Measurements from ENCODE around the gene CTF1.

- no peak for TF ChIP-seq CTCF (IDR thresholded peaks at IDR 0.05 in 2 of 3, conservative IDR thresholded peaks at IDR 0.05 in 1 of 3; ENCODE audit: borderline replicate concordance in 1 of 3, insufficient read depth in 1 of 3, low read depth in 2 of 3, low read length in 2 of 3)
- no peak for TF ChIP-seq POLR2A (IDR thresholded peaks at IDR 0.05; ENCODE audit: borderline replicate concordance, extremely low read depth, insufficient read depth, insufficient read length)
- no peak for TF ChIP-seq YY1 (IDR thresholded peaks at IDR 0.05; ENCODE audit: extremely low read depth, insufficient replicate concordance, low read depth, low read length)
- no peak for TF ChIP-seq REST (IDR thresholded peaks at IDR 0.05; ENCODE audit: low read depth)
- no peak for TF ChIP-seq EZH2phosphoT487 (IDR thresholded peaks at IDR 0.05; ENCODE audit: borderline replicate concordance)
- TF ChIP-seq SP1 (IDR thresholded peaks at IDR 0.05; ENCODE audit: low read depth): no peak
- TF ChIP-seq EZH2 (IDR thresholded peaks at IDR 0.05): no peak
- no peak for TF ChIP-seq POLR2AphosphoS5 (IDR thresholded peaks at IDR 0.05; ENCODE audit: low read depth, low read length)
- no peak for TF ChIP-seq EGR1 (IDR thresholded peaks at IDR 0.05; ENCODE audit: low read depth)
- no peak for TF ChIP-seq SIN3A (IDR thresholded peaks at IDR 0.05; ENCODE audit: low read depth)
- no peak for TF ChIP-seq ATF3 (IDR thresholded peaks at IDR 0.05)
- TF ChIP-seq ZNF274 (IDR thresholded peaks at IDR 0.05; ENCODE audit: low read depth, low read length): no peak
- no peak for TF ChIP-seq ZBTB33 (IDR thresholded peaks at IDR 0.05; ENCODE audit: extremely low read depth, insufficient replicate concordance, low read length)
- no peak for TF ChIP-seq FOSL1 (IDR thresholded peaks at IDR 0.05; ENCODE audit: low read depth)
Observed at GRCh38 chr16:30876867-30877266, 19.5 kb upstream of the CTF1 start.

Data from HCT116 (cell line).